HepG2 (cell line): Measurements from ENCODE around the gene CSMD2. TPM values are rescaled to one million over a fixed set of nuclear protein-coding genes. Genes with fewer than 3 reads are reported as not detected.

Experiments used
- ATAC-seq: fragments of 200-7000 bp; cut with Tn5 transposase; 3 replicates; pipeline ENCODE4 v1.9.1; 2020; ENCODE audit warnings: mild to moderate bottlenecking, moderate library complexity
- BruUV-seq: library from RNA; stranded (reverse); fragments of 400-500 nt; replicated peaks from 2 replicates; lab custom pipeline; 2021; lab: Mats Ljungman, UMichigan
- CTCF ChIA-PET: fragments of 300-600 bp; formaldehyde crosslinking; extraction: SDS; loops from one replicate; lab custom pipeline; 2021; ENCODE audit warnings: low total read pairs, inconsistent platforms, low intra/inter-chr PET ratio; lab: Yijun Ruan, JAX
- POLR2A ChIA-PET: fragments of 350-600 bp; sonication (Branson Sonifier 250); formaldehyde crosslinking; loops from one replicate; lab custom pipeline; 2020; ENCODE audit warnings: antibody characterized with exemption, inconsistent platforms; lab: Yijun Ruan, JAX
- DNase-seq: peaks from one replicate; pipeline ENCODE4 v3.0.0-alpha.2; 2015; ENCODE audit warnings: low spot score
- FAIRE-seq: peaks from 3 replicates; lab custom pipeline; 2011; peaks lifted over from hg19 to GRCh38; lab: Jason Lieb, UNC
- H2AFZ ChIP-seq: one replicate; pipeline ENCODE4 v1.6.1; 2011; ENCODE audit warnings: low read length, inconsistent platforms
- H3K27ac ChIP-seq: fragments of 300-600 bp; 3 replicates; pipeline ENCODE4 v1.8.0; 2011; ENCODE audit warnings: mixed run types, mild to moderate bottlenecking, mixed read lengths, low read length, inconsistent platforms; ENCODE audit not compliant: insufficient read depth; ENCODE audit errors: extremely low read length
- H3K27me3 ChIP-seq, 2 experiments: fragments of 200-600 bp in 1 of 2; 2 replicates in 1 of 2; 3 replicates in 1 of 2; pipeline versions ENCODE4 v1.6.0 to v1.8.0; 2011; ENCODE audit warnings: low read length in 2 of 2, mild to moderate bottlenecking in 2 of 2, moderate library complexity in 2 of 2, inconsistent platforms in 1 of 2; ENCODE audit not compliant: insufficient read depth in 2 of 2, control insufficient read depth in 1 of 2
- H3K36me3 ChIP-seq, 2 experiments: fragments of 200-600 bp in 1 of 2; replicated peaks in 1 of 2; 2 replicates in 1 of 2; 3 replicates in 1 of 2; pipeline versions ENCODE4 v1.5.1 to v1.8.0; 2011; ENCODE audit warnings: low read length in 2 of 2, inconsistent platforms in 1 of 2; ENCODE audit not compliant: insufficient read depth in 2 of 2, control insufficient read depth in 1 of 2
- H3K4me1 ChIP-seq: 2 replicates; pipeline ENCODE4 v1.5.1; 2012; ENCODE audit warnings: low read length, inconsistent platforms; ENCODE audit not compliant: insufficient read depth
- H3K4me2 ChIP-seq: 2 replicates; pipeline ENCODE4 v1.6.0; 2011; ENCODE audit warnings: low read depth, low read length, inconsistent platforms
- H3K4me3 ChIP-seq, 3 experiments: fragments of 200-600 bp in 1 of 3; sonication (generic), shearing (Covaris generic) in 1 of 3; replicated peaks in 1 of 3; 2 replicates each; pipeline ENCODE4 v1.5.1; 2011 to 2016; ENCODE audit warnings: low read length in 3 of 3, inconsistent platforms in 2 of 3, low read depth in 2 of 3, mild to moderate bottlenecking in 2 of 3, control low read depth in 1 of 3, mixed read lengths in 1 of 3; ENCODE audit not compliant: insufficient read depth in 1 of 3
- H3K79me2 ChIP-seq: one replicate; pipeline ENCODE4 v1.6.1; 2011; ENCODE audit warnings: low read length, inconsistent platforms; ENCODE audit not compliant: insufficient read depth
- H3K9ac ChIP-seq: 2 replicates; pipeline ENCODE4 v1.6.0; 2011; ENCODE audit warnings: mild to moderate bottlenecking, low read depth, low read length, inconsistent platforms; ENCODE audit not compliant: insufficient read depth
- H3K9me3 ChIP-seq: 2 replicates; pipeline ENCODE4 v1.5.1; 2012; ENCODE audit warnings: mild to moderate bottlenecking, low read length
- H4K20me1 ChIP-seq: 2 replicates; pipeline ENCODE4 v1.6.0; 2011; ENCODE audit warnings: inconsistent platforms, mild to moderate bottlenecking, low read length, moderate library complexity; ENCODE audit not compliant: insufficient read depth
- CSRNP2 ChIP-seq: sonication (generic); formaldehyde crosslinking; conservative IDR thresholded peaks from 2 replicates; pipeline ENCODE4 v1.8.0; 2022; ENCODE audit warnings: low read depth, missing genetic modification reagents
- DNMT1 ChIP-seq: sonication (generic); formaldehyde crosslinking; IDR thresholded peaks from 2 replicates; pipeline ENCODE4 v1.5.1; 2020; ENCODE audit warnings: mild to moderate bottlenecking, missing genetic modification reagents
- IRF1 ChIP-seq: sonication (generic); formaldehyde crosslinking; IDR thresholded peaks from 2 replicates; pipeline ENCODE4 v1.4.0; 2020; ENCODE audit warnings: low read depth, mild to moderate bottlenecking, missing genetic modification reagents
- KDM5B ChIP-seq: sonication (generic); formaldehyde crosslinking; IDR thresholded peaks from 2 replicates; pipeline ENCODE4 v1.4.0; 2020; ENCODE audit warnings: missing genetic modification reagents, mild to moderate bottlenecking, borderline replicate concordance
- NAIF1 ChIP-seq: sonication (generic); formaldehyde crosslinking; IDR thresholded peaks from 2 replicates; pipeline ENCODE4 v1.5.0; 2020; ENCODE audit warnings: mild to moderate bottlenecking, missing genetic modification reagents, borderline replicate concordance
- NFIB ChIP-seq: sonication (generic); formaldehyde crosslinking; IDR thresholded peaks from 2 replicates; pipeline ENCODE4 v1.9.0; 2021; ENCODE audit warnings: missing genetic modification reagents, mild to moderate bottlenecking, borderline replicate concordance
- TBX3 ChIP-seq: fragments of 450-650 bp; IDR thresholded peaks from 2 replicates; pipeline ENCODE4 v1.6.1; 2017; ENCODE audit warnings: antibody characterized with exemption, mild to moderate bottlenecking, inconsistent platforms, borderline replicate concordance
- TEAD2 ChIP-seq: sonication (generic); formaldehyde crosslinking; IDR thresholded peaks from 2 replicates; pipeline ENCODE4 v1.9.0; 2021; ENCODE audit warnings: missing genetic modification reagents
- ZBTB39 ChIP-seq: sonication (generic); formaldehyde crosslinking; IDR thresholded peaks from 2 replicates; pipeline ENCODE4 v1.5.0; 2020; ENCODE audit warnings: missing genetic modification reagents
- ZNF431 ChIP-seq: sonication (generic); formaldehyde crosslinking; IDR thresholded peaks from 2 replicates; pipeline ENCODE4 v1.9.0; 2022; ENCODE audit warnings: missing genetic modification reagents, low read depth, mild to moderate bottlenecking, borderline replicate concordance
- ZNF530 ChIP-seq: sonication (generic); formaldehyde crosslinking; IDR thresholded peaks from 2 replicates; pipeline ENCODE4 v1.5.0; 2020; ENCODE audit warnings: low read depth, mild to moderate bottlenecking, missing genetic modification reagents
- ZNF557 ChIP-seq: sonication (generic); formaldehyde crosslinking; IDR thresholded peaks from 2 replicates; pipeline ENCODE4 v1.4.0; 2020; ENCODE audit warnings: missing genetic modification reagents
- ZNF564 ChIP-seq: sonication (generic); formaldehyde crosslinking; IDR thresholded peaks from 2 replicates; pipeline ENCODE4 v1.8.1; 2023; ENCODE audit warnings: mild to moderate bottlenecking, missing genetic modification reagents
- ZNF674 ChIP-seq: sonication (generic); formaldehyde crosslinking; IDR thresholded peaks from 2 replicates; pipeline ENCODE4 v1.5.0; 2020; ENCODE audit warnings: low read depth, mild to moderate bottlenecking, missing genetic modification reagents
- WGBS: methylation state at CpG from one replicate; pipeline ENCODE4 v1.1.6; 2017; ENCODE audit warnings: low lambda C conversion rate; 5-methylcytosine and 5-hydroxymethylcytosine counted together
- in situ Hi-C: cut with HindIII; loops from 2 replicates; pipeline ENCODE4 v1.10.0; 2017; ENCODE audit warnings: low pct_unique_long_range_greater_than_20kb; ENCODE audit not compliant: extremely low pct_ligation_motif_present
- intact Hi-C: fragments of 100-400 bp; cut with micrococcal nuclease; formaldehyde crosslinking; loops from one replicate; pipeline ENCODE4 v1.10.0; 2022; ENCODE audit not compliant: unreplicated experiment
- polyA plus RNA-seq, 8 experiments: library from polyadenylated mRNA; depleted of rRNA in 3 of 8; stranded (reverse) in 7 of 8; unstranded in 1 of 8; fragments of >200 nt; fragmentation: Illumina TruSeq in 4 of 8; extraction: Trizol in 4 of 8; gene quantifications; 2 replicates each; pipeline versions ENCODE4 v1.2.1 to v1.2.3, GENCODE V29; 2011 to 2016; ENCODE audit warnings: low read depth in 4 of 8, missing spikeins in 1 of 8, mixed read lengths in 1 of 8; ENCODE audit not compliant: insufficient read depth in 1 of 8
- total RNA-seq, 5 experiments: library from RNA; depleted of rRNA; stranded (reverse); fragments of >200 nt; fragmentation: Illumina TruSeq; extraction: Trizol; gene quantifications; 2 replicates each; pipeline ENCODE4 v1.2.3, GENCODE V29; 2016; ENCODE audit warnings: low read depth in 1 of 5

Gene CSMD2
- total and polyA plus RNA-seq, 2 of the 13 experiments (the other 11 are each of a cell fraction or from before 2014, with no cell fraction given), result not detected

- WGBS, result 44% methylated on average over 6 of the region's 10 CpGs
- CTCF ChIA-PET, result no interaction called here
- DNase-seq (no peak), FAIRE-seq (no peak), ATAC-seq (no peak)
- H3K9me3 ChIP-seq, result no peaks in the 10 kb centered on the region
- POLR2A ChIA-PET, result no interaction called here
- H3K36me3 ChIP-seq, result no peaks in the 10 kb centered on the region
- no peak overlapping the region for H3K4me3 ChIP-seq
- no peaks in the 10 kb centered on the region for H4K20me1 ChIP-seq
- intact Hi-C loops (no loop called here), in situ Hi-C loops (no loop called here)
- H3K4me1 ChIP-seq, result no peaks in the 10 kb centered on the region
- H3K79me2 ChIP-seq, result no peaks in the 10 kb centered on the region
- H3K4me2 ChIP-seq, result no peak overlapping the region
- no peak overlapping the region for H3K27ac ChIP-seq
- H2AFZ ChIP-seq, result no peak overlapping the region
- no peak overlapping the region for H3K9ac ChIP-seq
- 0 out of 5 replicates have a peak, but pooled peaks cover 0 to 1% of the 10 kb centered on the region in 2 experiments for H3K27me3 ChIP-seq
- BruUV-seq, result no TSS peak
- TF ChIP-seq ZNF557 (CRISPR knock-in tag) (no peak), CSRNP2 (no peak), ZBTB39 (CRISPR knock-in tag) (no peak)
Observed at GRCh38 chr1:34013136-34013535, 151.9 kb downstream of the CSMD2 start.

GRCh38 chr1:34009340-34009985 lies 155.6 kb downstream of the CSMD2 start:
- CTCF ChIA-PET, result no interaction called here
- in situ Hi-C loops (no loop called here), intact Hi-C loops (no loop called here)
- Histone ChIP-seq H3K79me2 (no peaks in the 10 kb centered on the region), H4K20me1 (no peaks in the 10 kb centered on the region), H3K9ac (no peak overlapping the region), H3K9me3 (no peaks in the 10 kb centered on the region), H3K27ac (no peak overlapping the region), H2AFZ (no peak overlapping the region), H3K4me1 (no peaks in the 10 kb centered on the region), H3K27me3 (0 out of 5 replicates have a peak, but pooled peaks cover 0 to 1% of the 10 kb centered on the region in 2 experiments), H3K4me2 (no peak overlapping the region), H3K36me3 (no peaks in the 10 kb centered on the region), H3K4me3 (no peak overlapping the region)
- no peak for ATAC-seq
- POLR2A ChIA-PET, result no interaction called here
- no TSS peak for BruUV-seq
- 0% methylated on average over 5 of the region's 5 CpGs for WGBS
- no peak for DNase-seq
- no peak for FAIRE-seq
- TF ChIP-seq TBX3, result no peak
- no peak for TF ChIP-seq ZNF564 (CRISPR knock-in tag)
- no peak for TF ChIP-seq TEAD2 (CRISPR knock-in tag)
- TF ChIP-seq ZNF530 (CRISPR knock-in tag), result no peak
- TF ChIP-seq NFIB (CRISPR knock-in tag), result no peak
- TF ChIP-seq ZNF431 (CRISPR knock-in tag), result no peak
- TF ChIP-seq KDM5B, result no peak
- no peak for TF ChIP-seq NAIF1 (CRISPR knock-in tag)
- TF ChIP-seq DNMT1 (CRISPR knock-in tag), result no peak
- TF ChIP-seq ZNF674 (CRISPR knock-in tag), result no peak
- no peak for TF ChIP-seq IRF1 (CRISPR knock-in tag)
